IPS-15b (cell line): ENCODE measurements around the gene ILRUN.
A peak's percentile ranks its signal among the peaks of the same experiment; 100 is the strongest.
"Not testable (repeated sequence)": the region's sequence is repeated elsewhere in the genome, so short reads cannot be mapped to it uniquely, and the experiment has no call there.

ENCODE experiments used
- H3K27me3 ChIP-seq: one replicate; pipeline ENCODE4 v1.6.1; 2013; ENCODE audit warnings: low read length; ENCODE audit not compliant: control insufficient read depth, insufficient read depth
- H3K36me3 ChIP-seq: one replicate; pipeline ENCODE4 v1.6.1; 2013; ENCODE audit warnings: low read length; ENCODE audit not compliant: control insufficient read depth, insufficient read depth
- H3K4me1 ChIP-seq: one replicate; pipeline ENCODE4 v1.6.1; 2013; ENCODE audit warnings: mild to moderate bottlenecking, low read length; ENCODE audit not compliant: control insufficient read depth, insufficient read depth
- H3K4me3 ChIP-seq: one replicate; pipeline ENCODE4 v1.5.1; 2013; ENCODE audit warnings: low read depth, low read length
- H3K9ac ChIP-seq: one replicate; pipeline ENCODE4 v1.6.1; 2013; ENCODE audit warnings: low read depth, mild to moderate bottlenecking, low read length
- H3K9me3 ChIP-seq: one replicate; pipeline ENCODE4 v1.6.1; 2013; ENCODE audit warnings: mild to moderate bottlenecking, low read length; ENCODE audit not compliant: control insufficient read depth, insufficient read depth

The ILRUN gene

GRCh38 chr6:34695729-34696188, 808 bp downstream of the ILRUN start:
- H3K4me1 ChIP-seq = no peaks in the 10 kb centered on the region

GRCh38 chr6:34692280-34692679, 4.3 kb downstream of the ILRUN start:
- Histone ChIP-seq H3K4me3 (no peak overlapping the region), H3K9ac (no peak overlapping the region), H3K36me3 (peaks cover 7% of the 10 kb centered on the region), H3K4me1 (no peaks in the 10 kb centered on the region), H3K9me3 (no peaks in the 10 kb centered on the region), H3K27me3 (no peaks in the 10 kb centered on the region)

More at GRCh38 chr6:34695729-34696188, 808 bp downstream of the ILRUN start:
- peak overlapping the region; percentile 93 for H3K4me3 ChIP-seq
- H3K36me3 ChIP-seq = peaks cover 4% of the 10 kb centered on the region
- H3K27me3 ChIP-seq = no peaks in the 10 kb centered on the region
- H3K9ac ChIP-seq = peak overlapping the region; percentile 95
- H3K9me3 ChIP-seq = no peaks in the 10 kb centered on the region

GRCh38 chr6:34689742-34690141, 6.8 kb downstream of the ILRUN start:
- no peaks in the 10 kb centered on the region for H3K27me3 ChIP-seq
- no peaks in the 10 kb centered on the region for H3K9me3 ChIP-seq
- H3K4me3 ChIP-seq = no peak overlapping the region
- peaks cover 3% of the 10 kb centered on the region for H3K36me3 ChIP-seq
- H3K4me1 ChIP-seq = no peaks in the 10 kb centered on the region
- no peak overlapping the region for H3K9ac ChIP-seq

- Histone ChIP-seq H3K9ac (no peak overlapping the region), H3K27me3 (no peaks in the 10 kb centered on the region), H3K36me3 (peaks cover 3% of the 10 kb centered on the region), H3K4me3 (no peak overlapping the region), H3K9me3 (no peaks in the 10 kb centered on the region), H3K4me1 (no peaks in the 10 kb centered on the region)
Measured at GRCh38 chr6:34688956-34689355, 7.6 kb downstream of the ILRUN start.

GRCh38 chr6:34684919-34685318, 11.6 kb downstream of the ILRUN start:
- Histone ChIP-seq H3K4me3 (no peak overlapping the region), H3K27me3 (no peaks in the 10 kb centered on the region), H3K9me3 (no peaks in the 10 kb centered on the region), H3K36me3 (peaks cover 3% of the 10 kb centered on the region), H3K9ac (no peak overlapping the region), H3K4me1 (peaks cover 3% of the 10 kb centered on the region)

GRCh38 chr6:34684364-34684763, 12.2 kb downstream of the ILRUN start:
- H3K27me3 ChIP-seq = no peaks in the 10 kb centered on the region
- H3K4me1 ChIP-seq = peaks cover 3% of the 10 kb centered on the region
- no peak overlapping the region for H3K4me3 ChIP-seq
- no peak overlapping the region for H3K9ac ChIP-seq
- no peaks in the 10 kb centered on the region for H3K9me3 ChIP-seq
- H3K36me3 ChIP-seq = peaks cover 3% of the 10 kb centered on the region

- H3K4me3 ChIP-seq = no peak overlapping the region
- H3K36me3 ChIP-seq = no peaks in the 10 kb centered on the region
- H3K9ac ChIP-seq = no peak overlapping the region
- no peaks in the 10 kb centered on the region for H3K27me3 ChIP-seq
- H3K4me1 ChIP-seq = peaks cover 3% of the 10 kb centered on the region
- no peaks in the 10 kb centered on the region for H3K9me3 ChIP-seq
Measured at GRCh38 chr6:34680802-34681515, 15.6 kb downstream of the ILRUN start.

GRCh38 chr6:34680313-34680712, 16.3 kb downstream of the ILRUN start:
- H3K9me3 ChIP-seq, H3K27me3 ChIP-seq, H3K9ac ChIP-seq, H3K36me3 ChIP-seq, H3K4me1 ChIP-seq, H3K4me3 ChIP-seq: not testable (repeated sequence)

GRCh38 chr6:34679552-34680253, 16.9 kb downstream of the ILRUN start:
- Histone ChIP-seq H3K4me3 (no peak overlapping the region), H3K4me1 (peaks cover 3% of the 10 kb centered on the region), H3K27me3 (no peaks in the 10 kb centered on the region), H3K9me3 (no peaks in the 10 kb centered on the region), H3K9ac (no peak overlapping the region), H3K36me3 (no peaks in the 10 kb centered on the region)

- H3K9me3 ChIP-seq = no peaks in the 10 kb centered on the region
- H3K4me1 ChIP-seq = peaks cover 2% of the 10 kb centered on the region
- H3K4me3 ChIP-seq = no peak overlapping the region
- H3K27me3 ChIP-seq = no peaks in the 10 kb centered on the region
- H3K9ac ChIP-seq = no peak overlapping the region
- H3K36me3 ChIP-seq = no peaks in the 10 kb centered on the region
Measured at GRCh38 chr6:34676140-34676539, 20.4 kb downstream of the ILRUN start.

- not testable (repeated sequence) for H3K9ac ChIP-seq, H3K36me3 ChIP-seq, H3K4me3 ChIP-seq, H3K4me1 ChIP-seq, H3K27me3 ChIP-seq, H3K9me3 ChIP-seq
Measured at GRCh38 chr6:34674930-34675329, 21.6 kb downstream of the ILRUN start.

GRCh38 chr6:34674268-34674639, 22.3 kb downstream of the ILRUN start:
- Histone ChIP-seq H3K27me3 (no peaks in the 10 kb centered on the region), H3K4me3 (no peak overlapping the region), H3K36me3 (no peaks in the 10 kb centered on the region), H3K9me3 (no peaks in the 10 kb centered on the region), H3K9ac (no peak overlapping the region), H3K4me1 (no peaks in the 10 kb centered on the region)
